Natural killer cell (primary cell): Measurements from ENCODE around the gene RALGDS. TPM values are rescaled to one million over a fixed set of nuclear protein-coding genes. Genes with fewer than 3 reads are reported as not detected.

Experiments used
- ATAC-seq, 3 donors: fragments of 150-1000 bp in 2 of 3; fragments of 200-7000 bp in 1 of 3; cut with Tn5 transposase; 1 replicate in 1 of 3; 2 replicates in 2 of 3; pipeline ENCODE4 v1.10.0; 2021; ENCODE audit warnings: mild to moderate bottlenecking in 2 of 3, moderate library complexity in 2 of 3
- DNase-seq, 2 donors: peaks; one replicate each; pipeline versions ENCODE4 v3.0.0 to v3.0.0-alpha.2; 2013 to 2021; ENCODE audit warnings: mixed read lengths in 1 of 2
- H3K27ac ChIP-seq: one replicate; pipeline ENCODE4 v1.5.1; 2013; ENCODE audit warnings: mild to moderate bottlenecking, low read length
- H3K27me3 ChIP-seq: one replicate; pipeline ENCODE4 v1.6.1; 2013; ENCODE audit warnings: low read length; ENCODE audit not compliant: control insufficient read depth, insufficient read depth
- H3K36me3 ChIP-seq: one replicate; pipeline ENCODE4 v1.6.1; 2013; ENCODE audit warnings: low read length; ENCODE audit not compliant: control insufficient read depth, insufficient read depth
- H3K4me1 ChIP-seq: one replicate; pipeline ENCODE4 v1.6.1; 2013; ENCODE audit warnings: low read length; ENCODE audit not compliant: control insufficient read depth, insufficient read depth
- H3K4me3 ChIP-seq: one replicate; pipeline ENCODE4 v1.5.1; 2013; ENCODE audit warnings: low read length
- H3K9me3 ChIP-seq: one replicate; pipeline ENCODE4 v1.6.1; 2013; ENCODE audit warnings: low read length; ENCODE audit not compliant: control insufficient read depth, insufficient read depth
- H3K27ac Mint-ChIP-seq, 2 donors: one replicate each; pipeline ENCODE4 v1.8.0; 2022; ENCODE audit warnings: mild to moderate bottlenecking in 2 of 2, mixed read lengths in 2 of 2, moderate library complexity in 1 of 2
- H3K27me3 Mint-ChIP-seq, 2 donors: one replicate each; pipeline ENCODE4 v1.8.0; 2022; ENCODE audit warnings: low read depth in 2 of 2, mixed read lengths in 2 of 2
- H3K36me3 Mint-ChIP-seq: one replicate; pipeline ENCODE4 v1.8.0; 2022; ENCODE audit warnings: mixed read lengths
- H3K4me1 Mint-ChIP-seq, 2 donors: one replicate each; pipeline ENCODE4 v1.8.0; 2022; ENCODE audit warnings: mixed read lengths in 2 of 2
- H3K4me3 Mint-ChIP-seq: one replicate; pipeline ENCODE4 v1.8.0; 2022; ENCODE audit warnings: mild to moderate bottlenecking, moderate library complexity, mixed read lengths
- H3K9me3 Mint-ChIP-seq, 2 donors: one replicate each; pipeline ENCODE4 v1.8.0; 2022; ENCODE audit warnings: mixed read lengths in 2 of 2
- WGBS: methylation state at CpG from one replicate; pipeline ENCODE4 v1.1.7; 2013; ENCODE audit warnings: missing lambda C conversion rate; ENCODE audit not compliant: insufficient coverage; 5-methylcytosine and 5-hydroxymethylcytosine counted together
- intact Hi-C: fragments of 100-400 bp; cut with micrococcal nuclease; formaldehyde crosslinking; loops from one replicate; pipeline ENCODE4 v1.14.2; 2022
- total RNA-seq, 4 donors: library from RNA; stranded (reverse); fragments of 120-200 nt in 1 of 4; gene quantifications; one replicate each; pipeline versions ENCODE4 v1.2.3 to v1.2.4, GENCODE V29; 2013 to 2022
- TF ChIP-seq, protein P1 (sequence below): fragments of 200-600 bp; IDR thresholded peaks from one replicate; pipeline ENCODE4 v1.8.0; 2022; ENCODE audit warnings: antibody characterized with exemption

Gene RALGDS
- total RNA-seq, 3 donors from 2014 or later (not counting 1 experiment from before 2014, with no cell fraction given): 206 to 250 (median 208) TPM

DNA sequence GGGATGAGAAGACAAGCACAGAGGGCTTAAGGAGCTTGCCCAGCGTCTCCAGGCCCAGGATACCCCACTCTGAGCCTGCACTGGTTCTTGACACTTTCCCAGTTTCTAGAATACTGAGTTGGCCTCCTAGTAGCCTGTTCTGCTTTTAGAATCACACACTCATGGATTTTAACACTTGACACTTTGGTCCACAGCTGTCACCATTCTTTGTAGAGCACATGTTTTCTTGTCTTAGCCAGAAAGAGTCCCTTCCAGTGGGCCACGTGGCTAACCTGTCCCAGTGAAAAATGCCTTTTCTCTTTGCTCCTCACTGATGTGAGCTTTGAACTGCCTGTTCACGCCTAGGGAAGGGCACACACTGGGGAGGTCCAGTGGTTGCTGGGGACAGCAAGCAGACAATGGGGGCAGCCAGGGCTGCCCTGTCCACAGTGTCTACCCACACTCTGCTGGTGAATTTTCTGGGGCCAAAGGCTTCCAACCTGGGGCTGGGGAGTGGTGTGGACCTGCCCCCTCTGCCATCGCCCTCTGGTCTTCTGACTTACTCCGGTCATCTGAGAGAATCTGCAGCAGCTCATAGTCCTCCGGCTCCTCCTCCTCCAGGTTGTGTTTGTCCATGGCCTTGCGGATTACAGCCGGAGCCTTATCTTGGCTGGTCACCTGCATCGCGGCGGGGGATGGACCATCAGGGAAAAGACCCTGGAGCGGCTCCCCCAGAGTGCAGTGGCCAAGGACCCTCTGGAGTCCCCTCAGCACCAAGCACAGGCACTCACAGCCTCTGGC is 21.1 kb downstream of the RALGDS start:
- H3K27ac Mint-ChIP-seq: no peak overlapping the region
- H3K27me3 Mint-ChIP-seq: no peaks in the 10 kb centered on the region
- no peak for ATAC-seq
- Histone ChIP-seq H3K27ac (no peak overlapping the region), H3K4me3 (no peak overlapping the region), H3K9me3 (no peaks in the 10 kb centered on the region), H3K27me3 (no peaks in the 10 kb centered on the region), H3K36me3 (peaks cover 77% of the 10 kb centered on the region), H3K4me1 (peaks cover 5% of the 10 kb centered on the region)
- peaks cover 0 to 7% of the 10 kb centered on the region in 2 donors for H3K9me3 Mint-ChIP-seq
- H3K36me3 Mint-ChIP-seq: peaks cover 11% of the 10 kb centered on the region
- TF ChIP-seq, protein P1, sequence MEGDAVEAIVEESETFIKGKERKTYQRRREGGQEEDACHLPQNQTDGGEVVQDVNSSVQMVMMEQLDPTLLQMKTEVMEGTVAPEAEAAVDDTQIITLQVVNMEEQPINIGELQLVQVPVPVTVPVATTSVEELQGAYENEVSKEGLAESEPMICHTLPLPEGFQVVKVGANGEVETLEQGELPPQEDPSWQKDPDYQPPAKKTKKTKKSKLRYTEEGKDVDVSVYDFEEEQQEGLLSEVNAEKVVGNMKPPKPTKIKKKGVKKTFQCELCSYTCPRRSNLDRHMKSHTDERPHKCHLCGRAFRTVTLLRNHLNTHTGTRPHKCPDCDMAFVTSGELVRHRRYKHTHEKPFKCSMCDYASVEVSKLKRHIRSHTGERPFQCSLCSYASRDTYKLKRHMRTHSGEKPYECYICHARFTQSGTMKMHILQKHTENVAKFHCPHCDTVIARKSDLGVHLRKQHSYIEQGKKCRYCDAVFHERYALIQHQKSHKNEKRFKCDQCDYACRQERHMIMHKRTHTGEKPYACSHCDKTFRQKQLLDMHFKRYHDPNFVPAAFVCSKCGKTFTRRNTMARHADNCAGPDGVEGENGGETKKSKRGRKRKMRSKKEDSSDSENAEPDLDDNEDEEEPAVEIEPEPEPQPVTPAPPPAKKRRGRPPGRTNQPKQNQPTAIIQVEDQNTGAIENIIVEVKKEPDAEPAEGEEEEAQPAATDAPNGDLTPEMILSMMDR: no peak
- no peak for DNase-seq
- H3K4me1 Mint-ChIP-seq: peaks cover 0 to 6% of the 10 kb centered on the region in 2 donors
- H3K4me3 Mint-ChIP-seq: no peak overlapping the region
- intact Hi-C loops: no loop called here
- 97% methylated on average over 12 of the region's 12 CpGs for WGBS

DNA sequence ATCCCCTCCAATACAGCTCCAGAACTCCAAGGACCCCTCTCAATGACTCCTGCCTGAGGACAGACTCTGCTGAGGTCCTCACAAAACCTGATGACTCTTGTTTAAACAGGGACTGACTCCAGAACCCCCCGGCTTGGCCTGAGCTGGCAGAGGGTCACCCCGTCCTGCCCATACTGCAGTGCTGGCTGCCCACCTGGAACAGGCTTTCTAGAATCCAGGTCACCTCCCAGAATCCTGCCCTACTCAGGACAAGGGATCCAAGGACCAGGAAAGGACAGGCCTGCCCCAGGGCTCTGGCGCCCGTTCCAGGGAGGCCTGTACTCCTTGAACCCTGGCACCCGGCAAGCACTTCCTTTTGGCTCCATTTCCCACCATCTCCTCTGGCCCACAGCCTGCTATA is 22.2 kb downstream of the RALGDS start:
- H3K27me3 Mint-ChIP-seq: no peaks in the 10 kb centered on the region
- DNase-seq (no peak), ATAC-seq (no peak)
- H3K4me1 Mint-ChIP-seq: peaks cover 0 to 6% of the 10 kb centered on the region in 2 donors
- Histone ChIP-seq H3K9me3 (no peaks in the 10 kb centered on the region), H3K4me3 (no peak overlapping the region), H3K4me1 (peaks cover 5% of the 10 kb centered on the region), H3K27ac (no peak overlapping the region), H3K36me3 (peaks cover 72% of the 10 kb centered on the region), H3K27me3 (no peaks in the 10 kb centered on the region)
- H3K27ac Mint-ChIP-seq: no peak overlapping the region
- peaks cover 11% of the 10 kb centered on the region for H3K36me3 Mint-ChIP-seq
- H3K9me3 Mint-ChIP-seq: peaks cover 0 to 7% of the 10 kb centered on the region in 2 donors
- H3K4me3 Mint-ChIP-seq: no peak overlapping the region
- TF ChIP-seq, protein P1: no peak
- over 99% methylated on average over 5 of the region's 5 CpGs for WGBS
- intact Hi-C loops: no loop called here

DNA sequence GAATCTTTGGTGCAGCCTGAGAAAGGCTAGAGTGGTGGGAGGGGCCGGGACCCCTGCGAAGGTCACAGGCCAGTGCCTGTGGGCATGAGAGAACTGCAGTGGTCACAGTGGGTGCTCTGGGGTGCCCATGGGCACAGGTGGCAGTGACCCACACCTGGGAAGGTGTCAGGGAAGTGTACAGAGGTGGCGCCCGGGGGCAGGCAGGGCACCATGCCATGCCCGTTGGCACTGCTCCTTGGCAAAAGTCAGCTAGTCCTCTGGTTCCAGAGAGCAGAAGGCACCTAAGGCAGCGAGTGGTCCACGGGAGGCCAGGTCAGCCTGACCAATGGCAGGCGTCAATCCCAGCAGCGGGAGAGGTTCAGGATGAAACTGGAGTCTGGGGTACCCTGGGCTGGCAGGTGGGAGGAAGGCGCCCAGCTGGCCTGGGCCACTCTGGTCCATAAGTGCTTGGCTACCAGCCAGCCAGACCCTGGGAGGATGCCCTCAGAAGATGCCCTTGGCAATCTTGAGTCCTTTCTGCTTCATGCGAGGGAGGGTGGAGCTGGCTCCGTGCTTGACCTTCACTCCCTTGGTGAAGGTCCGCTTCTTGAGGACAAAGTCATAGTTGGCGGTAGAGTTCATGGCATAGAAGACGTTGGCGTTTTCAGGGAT is 22.8 kb downstream of the RALGDS start:
- no peak for ATAC-seq
- no peaks in the 10 kb centered on the region for H3K9me3 ChIP-seq
- H3K4me1 ChIP-seq: peaks cover 1% of the 10 kb centered on the region
- no peak overlapping the region for H3K27ac ChIP-seq
- H3K4me3 Mint-ChIP-seq: no peak overlapping the region
- no peaks in the 10 kb centered on the region for H3K27me3 Mint-ChIP-seq
- no peak for DNase-seq
- H3K27ac Mint-ChIP-seq: no peak overlapping the region
- H3K27me3 ChIP-seq: no peaks in the 10 kb centered on the region
- H3K36me3 ChIP-seq: peaks cover 65% of the 10 kb centered on the region
- intact Hi-C loops: no loop called here
- peaks cover 0 to 7% of the 10 kb centered on the region in 2 donors for H3K9me3 Mint-ChIP-seq
- H3K4me3 ChIP-seq: no peak overlapping the region
- H3K4me1 Mint-ChIP-seq: peaks cover 0 to 4% of the 10 kb centered on the region in 2 donors
- H3K36me3 Mint-ChIP-seq: peaks cover 11% of the 10 kb centered on the region
- WGBS: 90% methylated on average over 16 of the region's 16 CpGs
- TF ChIP-seq, protein P1: no peak
